Effector memory CD4-positive, alpha-beta T cell (primary cell): Measurements from ENCODE around the gene UAP1.

Experiments used
- DNase-seq, 3 donors: peaks; one replicate each; pipeline ENCODE4 v3.0.0-alpha.2; 2020
- H3K27ac ChIP-seq: 2 replicates; pipeline ENCODE4 v1.7.0; 2013; ENCODE audit warnings: mild to moderate bottlenecking, low read length, moderate library complexity; ENCODE audit not compliant: insufficient read depth, poor library complexity, severe bottlenecking
- H3K27me3 ChIP-seq: replicated peaks from 2 replicates; pipeline ENCODE4 v1.7.0; 2013; ENCODE audit warnings: mild to moderate bottlenecking, low read length; ENCODE audit not compliant: insufficient read depth, control insufficient read depth, poor library complexity, severe bottlenecking
- H3K36me3 ChIP-seq: 2 replicates; pipeline ENCODE4 v1.7.0; 2013; ENCODE audit warnings: mild to moderate bottlenecking, low read length, moderate library complexity; ENCODE audit not compliant: control insufficient read depth, insufficient read depth
- H3K4me1 ChIP-seq: 2 replicates; pipeline ENCODE4 v1.7.0; 2013; ENCODE audit warnings: low read length, mild to moderate bottlenecking; ENCODE audit not compliant: control insufficient read depth, insufficient read depth, poor library complexity, severe bottlenecking
- H3K4me3 ChIP-seq: 2 replicates; pipeline ENCODE4 v1.7.0; 2013; ENCODE audit warnings: low read length, low read depth, mild to moderate bottlenecking; ENCODE audit not compliant: insufficient read depth, poor library complexity, severe bottlenecking
- H3K9me3 ChIP-seq: 2 replicates; pipeline ENCODE4 v1.7.0; 2013; ENCODE audit warnings: mild to moderate bottlenecking, low read length, moderate library complexity; ENCODE audit not compliant: control insufficient read depth

Gene UAP1

GRCh38 chr1:162627662-162628296 is 66.3 kb downstream of the UAP1 start:
- Histone ChIP-seq H3K9me3 (no peaks in the 10 kb centered on the region), H3K27me3 (no peaks in the 10 kb centered on the region), H3K27ac (no peak overlapping the region), H3K4me3 (no peak overlapping the region), H3K36me3 (no peaks in the 10 kb centered on the region), H3K4me1 (no peaks in the 10 kb centered on the region)
- no peak for DNase-seq

DNA sequence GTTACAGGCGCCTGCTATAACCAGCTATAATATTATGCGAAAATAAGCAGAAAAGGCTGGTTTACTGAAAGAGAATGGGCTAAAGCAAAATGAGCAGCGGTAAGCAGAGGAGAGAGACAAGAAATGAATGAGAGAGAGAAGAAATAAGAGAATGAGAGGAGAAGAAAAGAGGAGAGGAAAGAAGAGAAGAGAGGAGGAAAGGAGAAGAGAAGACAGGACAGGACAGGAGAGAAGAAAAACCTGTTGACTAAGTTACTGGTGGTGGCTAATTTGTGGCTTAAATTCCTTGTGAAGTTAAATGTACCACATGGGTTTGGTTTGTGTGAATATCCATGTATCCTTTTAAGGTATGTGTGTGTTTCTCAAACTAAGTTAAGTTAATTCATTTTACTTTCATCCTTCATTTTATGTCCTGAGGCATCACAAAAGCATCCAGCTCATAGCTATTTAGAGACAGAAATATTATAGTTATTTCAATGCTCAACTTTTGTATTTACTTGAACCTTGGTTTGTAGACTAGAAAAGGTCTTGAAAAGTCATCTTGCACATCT is 67.6 kb downstream of the UAP1 start:
- H3K27me3 ChIP-seq: no peaks in the 10 kb centered on the region
- H3K4me3 ChIP-seq: no peak overlapping the region
- H3K36me3 ChIP-seq: no peaks in the 10 kb centered on the region
- DNase-seq: no peak
- H3K27ac ChIP-seq: no peak overlapping the region
- H3K9me3 ChIP-seq: no peaks in the 10 kb centered on the region
- H3K4me1 ChIP-seq: no peaks in the 10 kb centered on the region

GRCh38 chr1:162629651-162630050 is 68.1 kb downstream of the UAP1 start:
- DNase-seq: no peak
- no peak overlapping the region for H3K27ac ChIP-seq
- H3K4me1 ChIP-seq: no peaks in the 10 kb centered on the region
- no peak overlapping the region for H3K4me3 ChIP-seq
- H3K36me3 ChIP-seq: no peaks in the 10 kb centered on the region
- no peaks in the 10 kb centered on the region for H3K27me3 ChIP-seq
- H3K9me3 ChIP-seq: no peaks in the 10 kb centered on the region

DNA sequence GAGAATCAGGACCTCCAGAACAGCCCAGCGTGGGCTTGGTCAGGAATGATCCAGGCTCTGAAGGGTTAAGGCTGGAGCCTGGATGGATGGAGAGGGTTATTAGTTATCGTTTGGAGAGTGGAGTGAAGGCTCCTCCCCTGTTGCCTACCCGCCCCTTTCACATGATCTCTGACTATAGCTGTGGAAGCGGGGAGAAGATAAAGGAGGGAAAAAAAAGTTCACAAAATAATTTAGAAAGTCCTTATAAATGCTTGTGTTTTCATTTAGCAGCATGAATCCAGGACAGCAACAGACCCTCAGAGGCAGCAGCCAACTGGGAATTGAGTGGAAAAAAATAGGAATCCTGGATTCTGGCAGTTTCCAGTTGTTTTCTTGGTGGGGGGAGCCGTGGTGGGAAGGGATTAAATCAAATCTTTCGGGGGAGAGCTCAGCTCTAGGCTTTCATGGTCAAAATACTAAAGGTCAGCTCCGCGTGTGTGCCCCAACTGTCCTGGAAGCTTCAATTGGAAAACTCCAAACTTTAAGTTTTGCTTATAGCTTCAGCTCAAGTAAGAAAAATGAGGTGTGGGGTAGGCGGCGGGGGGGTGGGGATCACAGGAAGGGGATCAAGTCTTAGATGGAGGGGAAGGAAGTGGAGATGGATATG is 70.1 kb downstream of the UAP1 start:
- H3K27ac ChIP-seq: no peak overlapping the region
- H3K4me1 ChIP-seq: no peaks in the 10 kb centered on the region
- H3K4me3 ChIP-seq: no peak overlapping the region
- H3K27me3 ChIP-seq: no peaks in the 10 kb centered on the region
- no peaks in the 10 kb centered on the region for H3K36me3 ChIP-seq
- no peak for DNase-seq
- H3K9me3 ChIP-seq: no peaks in the 10 kb centered on the region

DNA sequence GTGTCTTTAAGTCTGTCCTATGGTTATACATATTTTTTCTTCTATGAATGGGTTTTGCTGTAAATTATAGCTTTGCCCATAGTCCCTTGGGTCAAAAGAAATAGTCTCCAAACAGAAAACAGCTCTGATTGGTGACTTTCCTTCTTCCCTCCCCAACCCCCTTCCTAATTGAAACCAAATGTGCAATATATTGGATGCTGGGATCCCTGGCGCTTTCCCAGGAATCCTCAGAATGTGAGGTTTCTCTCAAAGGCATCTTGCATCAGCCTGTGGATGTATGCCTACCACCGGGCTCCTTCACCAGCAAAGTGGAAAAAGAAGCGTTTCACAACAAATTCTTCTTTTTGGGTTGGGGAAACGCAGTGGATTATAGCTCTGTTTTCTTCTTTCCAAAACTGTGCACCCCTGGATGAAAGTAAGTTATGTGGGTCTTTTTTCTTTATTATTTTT is 70.7 kb downstream of the UAP1 start, which contains the start of gene DDR2:
Gene DDR2, plus strand, starts transcription at position 248 of the 450 bp plus-strand sequence. CDS start 86,600 bp downstream, outside the sequence.
- Histone ChIP-seq H3K4me3 (no peak within 1 kb of the TSS), H3K4me1 (no peaks in the 10 kb centered on the region), H3K27ac (no peak within 1 kb of the TSS), H3K9me3 (no peaks in the 10 kb centered on the region), H3K36me3 (no peaks in the 10 kb centered on the region), H3K27me3 (no peaks in the 10 kb centered on the region)
- no peak for DNase-seq

GRCh38 chr1:162632698-162633080 is 71.2 kb downstream of the UAP1 start:
- no peak overlapping the region for H3K4me3 ChIP-seq
- DNase-seq: no peak
- no peak overlapping the region for H3K27ac ChIP-seq

DNA sequence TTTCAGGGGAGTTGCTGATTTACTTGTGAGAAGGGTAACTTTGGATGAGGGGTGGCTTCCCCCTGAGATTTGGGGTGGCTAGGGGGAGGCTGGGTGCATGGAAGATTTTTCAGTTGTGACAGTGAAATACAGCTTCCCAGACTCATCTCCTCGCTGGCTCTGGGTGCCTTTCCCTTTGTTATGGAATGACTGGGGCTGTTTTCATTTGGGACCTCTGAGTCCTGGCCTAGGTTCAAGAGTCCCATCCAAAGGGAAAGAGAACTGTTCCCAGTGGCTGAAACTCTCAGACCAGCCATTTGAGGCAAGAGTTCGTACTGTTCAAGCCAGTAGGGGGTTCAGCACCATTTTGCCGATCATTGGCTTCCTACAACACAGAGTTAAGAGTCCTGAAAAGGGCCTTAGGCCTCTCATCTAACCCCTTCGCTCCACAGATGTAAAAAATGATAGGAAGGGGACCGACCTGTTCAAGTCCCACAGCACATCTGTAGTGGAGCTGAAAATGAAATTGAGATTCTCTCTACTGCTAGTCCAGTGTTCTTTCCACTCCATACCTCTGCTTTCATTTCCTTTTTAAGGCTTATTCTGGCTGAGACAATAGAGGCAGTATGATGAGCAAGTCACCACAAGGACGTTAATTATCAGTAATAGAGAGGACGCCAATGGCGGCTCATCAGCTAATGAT is 71.7 kb downstream of the UAP1 start:
- no peaks in the 10 kb centered on the region for H3K36me3 ChIP-seq
- no peaks in the 10 kb centered on the region for H3K27me3 ChIP-seq
- H3K4me3 ChIP-seq: no peak overlapping the region
- no peaks in the 10 kb centered on the region for H3K9me3 ChIP-seq
- H3K4me1 ChIP-seq: no peaks in the 10 kb centered on the region
- no peak for DNase-seq
- H3K27ac ChIP-seq: no peak overlapping the region

More at GRCh38 chr1:162632698-162633080, 71.2 kb downstream of the UAP1 start:
- no peaks in the 10 kb centered on the region for H3K9me3 ChIP-seq
- no peaks in the 10 kb centered on the region for H3K4me1 ChIP-seq
- H3K27me3 ChIP-seq: no peaks in the 10 kb centered on the region
- no peaks in the 10 kb centered on the region for H3K36me3 ChIP-seq

- no peak for DNase-seq
- H3K9me3 ChIP-seq: no peaks in the 10 kb centered on the region
- no peak overlapping the region for H3K4me3 ChIP-seq
- no peaks in the 10 kb centered on the region for H3K27me3 ChIP-seq
- H3K27ac ChIP-seq: no peak overlapping the region
- no peaks in the 10 kb centered on the region for H3K36me3 ChIP-seq
- H3K4me1 ChIP-seq: no peaks in the 10 kb centered on the region
Observed at GRCh38 chr1:162635418-162635817, 73.9 kb downstream of the UAP1 start.

GRCh38 chr1:162639718-162640117 is 78.2 kb downstream of the UAP1 start:
- H3K4me1 ChIP-seq: no peaks in the 10 kb centered on the region
- DNase-seq: no peak
- no peaks in the 10 kb centered on the region for H3K27me3 ChIP-seq
- H3K9me3 ChIP-seq: no peaks in the 10 kb centered on the region
- H3K27ac ChIP-seq: no peak overlapping the region
- no peaks in the 10 kb centered on the region for H3K36me3 ChIP-seq
- H3K4me3 ChIP-seq: no peak overlapping the region

GRCh38 chr1:162641114-162641513 is 79.6 kb downstream of the UAP1 start:
- Histone ChIP-seq H3K27ac (no peak overlapping the region), H3K27me3 (no peaks in the 10 kb centered on the region), H3K36me3 (no peaks in the 10 kb centered on the region), H3K4me3 (no peak overlapping the region), H3K4me1 (no peaks in the 10 kb centered on the region), H3K9me3 (no peaks in the 10 kb centered on the region)
- no peak for DNase-seq
